Measurements from ENCODE around the gene SMKR1. TPM values are rescaled to one million over a fixed set of nuclear protein-coding genes. Genes with fewer than 3 reads are reported as not detected.

Gene SMKR1
- total RNA-seq, 1 experiment from 2014 or later = 0.87 TPM

DNA sequence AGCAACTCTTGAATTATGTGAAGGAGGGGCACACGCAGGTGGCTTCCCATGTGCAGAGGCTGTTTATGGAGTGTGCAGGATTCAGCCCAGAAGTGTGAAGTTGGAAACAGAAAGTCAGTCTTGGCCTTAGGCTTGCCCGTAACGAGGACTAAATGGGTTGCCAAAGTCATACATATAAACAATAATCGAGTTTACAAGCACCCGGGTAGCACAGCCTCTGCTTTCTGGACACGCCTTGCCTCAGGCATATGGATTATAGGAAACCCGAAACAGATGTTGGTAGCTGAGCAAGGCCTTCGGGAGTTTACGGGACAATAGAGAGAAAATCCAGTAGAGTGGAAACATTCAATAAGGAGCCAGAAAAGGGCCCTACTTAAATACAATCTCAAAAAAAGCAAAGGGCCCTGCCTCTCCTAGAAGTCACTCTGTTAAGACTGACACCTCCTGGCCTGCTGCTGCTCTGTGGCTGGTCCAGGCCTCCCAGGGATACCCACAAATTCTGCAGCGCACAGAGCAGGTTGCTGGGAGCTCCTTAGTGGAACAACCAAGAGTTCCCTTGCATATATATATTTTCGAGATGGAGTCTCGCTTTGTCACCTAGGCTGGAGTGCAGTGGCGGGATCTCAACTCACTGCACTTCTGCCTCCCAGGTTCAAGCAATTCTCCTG lies 48.5 kb downstream of the SMKR1 start:
- H3K4me3 Mint-ChIP-seq = no peak overlapping the region
- Histone ChIP-seq H4K91ac (ENCODE audit: insufficient read length, low read depth, low read length) (no peak overlapping the region), H3T11ph (ENCODE audit: low read length) (no peak overlapping the region), H3K18ac (ENCODE audit: insufficient read length, low read depth, low read length) (no peak overlapping the region), H3K56ac (ENCODE audit: insufficient read length, low read depth, low read length) (no peak overlapping the region), H3K27me3 (ENCODE audit: insufficient read depth, low read length) (no peaks in the 10 kb centered on the region), H3K9me3 (ENCODE audit: control insufficient read depth, low read depth, low read length) (no peaks in the 10 kb centered on the region), H3K4me1 (ENCODE audit: insufficient read depth, low read length) (no peaks in the 10 kb centered on the region), H4K20me1 (ENCODE audit: control insufficient read depth, insufficient read depth, insufficient read length) (no peaks in the 10 kb centered on the region), H3K9ac (ENCODE audit: extremely low read depth, insufficient read length, low read length) (no peak overlapping the region), H2BK12ac (ENCODE audit: insufficient read length, low read depth, low read length) (no peak overlapping the region), H3K14ac (ENCODE audit: insufficient read depth, low read length) (no peak overlapping the region), H3K23ac (ENCODE audit: insufficient read length, low read depth, low read length) (no peak overlapping the region), H2AK5ac (ENCODE audit: insufficient read length, low read length) (no peak overlapping the region), H3K27ac (ENCODE audit: insufficient read length, low read depth, low read length) (no peak overlapping the region), H2BK120ac (ENCODE audit: low read depth, low read length, poor library complexity, severe bottlenecking) (no peak overlapping the region), H4K5ac (ENCODE audit: insufficient read length, low read depth, low read length) (no peak overlapping the region), H2AFZ (ENCODE audit: low read length) (no peak overlapping the region), H2BK20ac (ENCODE audit: low read depth, low read length, poor library complexity, severe bottlenecking) (no peak overlapping the region), H3K79me1 (ENCODE audit: insufficient read depth, low read depth, low read length, poor library complexity, severe bottlenecking) (no peaks in the 10 kb centered on the region), H3K79me2 (ENCODE audit: insufficient read depth, low read length) (no peaks in the 10 kb centered on the region), H3K23me2 (ENCODE audit: insufficient read length, low read depth, low read length, poor library complexity, severe bottlenecking) (no peaks in the 10 kb centered on the region), H3K4ac (ENCODE audit: low read depth, low read length) (no peak overlapping the region), H3K4me2 (ENCODE audit: insufficient read depth, insufficient read length, low read length) (no peak overlapping the region), H2BK5ac (ENCODE audit: insufficient read length, low read length) (no peak overlapping the region), H4K8ac (replicated peaks; ENCODE audit: insufficient read length, low read depth, low read length) (no peak overlapping the region), H2BK15ac (ENCODE audit: low read depth, low read length) (no peak overlapping the region)
- no peaks in the 10 kb centered on the region; the same call in 1 of the 2 replicates for H3K27me3 Mint-ChIP-seq (ENCODE audit: low read depth)
- H3K9me3 Mint-ChIP-seq = no peaks in the 10 kb centered on the region
- no CpG with 5 or more reads among the region's 13 CpGs for WGBS (ENCODE audit: extremely low coverage, insufficient read length, low lambda C conversion rate)
- TF ChIP-seq, protein P1, sequence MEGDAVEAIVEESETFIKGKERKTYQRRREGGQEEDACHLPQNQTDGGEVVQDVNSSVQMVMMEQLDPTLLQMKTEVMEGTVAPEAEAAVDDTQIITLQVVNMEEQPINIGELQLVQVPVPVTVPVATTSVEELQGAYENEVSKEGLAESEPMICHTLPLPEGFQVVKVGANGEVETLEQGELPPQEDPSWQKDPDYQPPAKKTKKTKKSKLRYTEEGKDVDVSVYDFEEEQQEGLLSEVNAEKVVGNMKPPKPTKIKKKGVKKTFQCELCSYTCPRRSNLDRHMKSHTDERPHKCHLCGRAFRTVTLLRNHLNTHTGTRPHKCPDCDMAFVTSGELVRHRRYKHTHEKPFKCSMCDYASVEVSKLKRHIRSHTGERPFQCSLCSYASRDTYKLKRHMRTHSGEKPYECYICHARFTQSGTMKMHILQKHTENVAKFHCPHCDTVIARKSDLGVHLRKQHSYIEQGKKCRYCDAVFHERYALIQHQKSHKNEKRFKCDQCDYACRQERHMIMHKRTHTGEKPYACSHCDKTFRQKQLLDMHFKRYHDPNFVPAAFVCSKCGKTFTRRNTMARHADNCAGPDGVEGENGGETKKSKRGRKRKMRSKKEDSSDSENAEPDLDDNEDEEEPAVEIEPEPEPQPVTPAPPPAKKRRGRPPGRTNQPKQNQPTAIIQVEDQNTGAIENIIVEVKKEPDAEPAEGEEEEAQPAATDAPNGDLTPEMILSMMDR (conservative IDR thresholded peaks at IDR 0.05) = no peak
- no peak for DNase-seq
- H3K4me1 Mint-ChIP-seq = peaks cover 0 to 3% of the 10 kb centered on the region in 2 experiments; a peak in 1 of 4 replicates
- no peaks in the 10 kb centered on the region for H3K36me3 Mint-ChIP-seq (ENCODE audit: insufficient read depth in 1 of 3, low read depth in 3 of 3)
- H3K27ac Mint-ChIP-seq = no peak overlapping the region
